ENCODE results near the gene KANK2.

- TF ChIP-seq CTCF (IDR thresholded peaks at IDR 0.05) (no peak), POLR2A (IDR thresholded peaks at IDR 0.05) (no peak)
These were observed 26.2 kb downstream of the KANK2 start for GRCh38 chr19:11171144-11171543.

Data from lower leg skin (tissue), 3 donors.